ENCODE data around the gene LRPPRC. TPM values are rescaled to one million over a fixed set of nuclear protein-coding genes. Genes with fewer than 3 reads are reported as not detected.

The LRPPRC gene
- total and polyA plus RNA-seq, 2 donors (not counting 3 experiments of a cell fraction or from before 2014, with no cell fraction given), result 22.6 to 94.0 TPM

GRCh38 chr2:43854671-43855070 lies 141.1 kb downstream of the LRPPRC start:
- Histone ChIP-seq H3K9ac (replicated peaks; ENCODE audit: extremely low read depth, insufficient read depth, low read length) (no peak overlapping the region), H3K36me3 (ENCODE audit: control insufficient read depth in 2 of 2, extremely low read depth in 1 of 2, insufficient read depth in 2 of 2, low read length in 2 of 2) (no peaks in the 10 kb centered on the region), H3K27ac (ENCODE audit: insufficient read depth, low read depth, low read length) (no peak overlapping the region), H3K79me2 (ENCODE audit: control insufficient read depth, insufficient read depth, low read length) (no peaks in the 10 kb centered on the region), H4K20me1 (replicated peaks; ENCODE audit: control insufficient read depth, extremely low read depth, insufficient read depth, low read length) (no peaks in the 10 kb centered on the region), H3K4me2 (ENCODE audit: insufficient read depth, low read length) (no peak overlapping the region), H2AFZ (ENCODE audit: low read depth, low read length) (no peak overlapping the region), H3K9me3 (replicated peaks; ENCODE audit: control insufficient read depth, insufficient read depth, low read length) (no peaks in the 10 kb centered on the region), H3K27me3 (ENCODE audit: control insufficient read depth in 2 of 2, insufficient read depth in 2 of 2, low read length in 2 of 2) (peaks cover 7 to 15% of the 10 kb centered on the region in 2 experiments), H3K9me1 (replicated peaks; ENCODE audit: control insufficient read depth, extremely low read depth, insufficient read depth, low read length) (no peaks in the 10 kb centered on the region), H3K4me3 (replicated peaks in 1 of 3; ENCODE audit: insufficient read depth in 1 of 3, low read depth in 1 of 3, low read length in 3 of 3) (no peak overlapping the region), H3K4me1 (ENCODE audit: control insufficient read depth, extremely low read depth, insufficient read depth, low read length) (no peaks in the 10 kb centered on the region)
- FAIRE-seq (no peak), DNase-seq (ENCODE audit: low read depth, low spot score) (no peak)
- TF ChIP-seq EZH2 (IDR thresholded peaks at IDR 0.05; ENCODE audit: borderline replicate concordance, low read depth, low read length, severe bottlenecking) (no peak), CTCF (IDR thresholded peaks at IDR 0.05; ENCODE audit: extremely low read depth in 1 of 2, insufficient read depth in 1 of 2, low read depth in 1 of 2, low read length in 2 of 2) (no peak), GATA2 (IDR thresholded peaks at IDR 0.05; ENCODE audit: insufficient read depth, insufficient read length, low read depth, low read length) (no peak), FOS (IDR thresholded peaks at IDR 0.05; ENCODE audit: borderline replicate concordance, insufficient read depth, low read length) (no peak), POLR2A (IDR thresholded peaks at IDR 0.05; ENCODE audit: low read depth, low read length) (no peak), JUN (IDR thresholded peaks at IDR 0.05; ENCODE audit: borderline replicate concordance, insufficient read depth, insufficient read length, low read depth) (no peak), MAX (IDR thresholded peaks at IDR 0.05; ENCODE audit: insufficient read depth, insufficient read length) (no peak), POLR2AphosphoS5 (IDR thresholded peaks at IDR 0.05; ENCODE audit: insufficient read depth, low read depth, low read length) (no peak), MYC (IDR thresholded peaks at IDR 0.05; ENCODE audit: low read depth, low read length) (no peak)
- POLR2A ChIA-PET, result no interaction called here
- CTCF ChIA-PET, result no interaction called here
- BruUV-seq (replicated peaks), result no TSS peak
- dilution Hi-C loops (cut with MboI; ENCODE audit: extremely low pct_ligation_motif_present, low sequenced_read_pairs) (no loop called here), intact Hi-C loops (cut with micrococcal nuclease) (no loop called here)
